Measurements from ENCODE around the gene PCIF1. TPM values are rescaled to one million over a fixed set of nuclear protein-coding genes. Genes with fewer than 3 reads are reported as not detected.

Gene PCIF1
- total and polyA plus RNA-seq, 2 donors (not counting 3 experiments of a cell fraction or from before 2014, with no cell fraction given), result 26.4 to 27.2 TPM

GRCh38 chr20:45944965-45945677, 10.6 kb downstream of the PCIF1 start:
- no peaks in the 10 kb centered on the region for H3K9me3 ChIP-seq (replicated peaks; ENCODE audit: control insufficient read depth, insufficient read depth, low read length)
- ChIA-PET CTCF (interaction anchor here (1.1 to 2.2 kb wide), 2 partner anchors 22 to 25 kb away, joined by 3 to 14 read pairs; no protein-coding TSS in a partner anchor), POLR2A (no interaction called here)
- no peaks in the 10 kb centered on the region for H3K79me2 ChIP-seq (ENCODE audit: control insufficient read depth, insufficient read depth, low read length)
- H3K36me3 ChIP-seq (ENCODE audit: control insufficient read depth in 2 of 2, extremely low read depth in 1 of 2, insufficient read depth in 2 of 2, low read length in 2 of 2), result peaks cover 11 to 76% of the 10 kb centered on the region in 2 experiments
- TF ChIP-seq CTCF (IDR thresholded peaks at IDR 0.05; ENCODE audit: extremely low read depth in 1 of 2, insufficient read depth in 1 of 2, low read depth in 1 of 2, low read length in 2 of 2) (no peak), EZH2 (IDR thresholded peaks at IDR 0.05; ENCODE audit: borderline replicate concordance, low read depth, low read length, severe bottlenecking) (no peak), MYC (IDR thresholded peaks at IDR 0.05; ENCODE audit: low read depth, low read length) (no peak), POLR2A (IDR thresholded peaks at IDR 0.05; ENCODE audit: low read depth, low read length) (no peak), FOS (IDR thresholded peaks at IDR 0.05; ENCODE audit: borderline replicate concordance, insufficient read depth, low read length) (no peak), POLR2AphosphoS5 (IDR thresholded peaks at IDR 0.05; ENCODE audit: insufficient read depth, low read depth, low read length) (no peak), MAX (IDR thresholded peaks at IDR 0.05; ENCODE audit: insufficient read depth, insufficient read length) (no peak), JUN (IDR thresholded peaks at IDR 0.05; ENCODE audit: borderline replicate concordance, insufficient read depth, insufficient read length, low read depth) (no peak), GATA2 (IDR thresholded peaks at IDR 0.05; ENCODE audit: insufficient read depth, insufficient read length, low read depth, low read length) (no peak)
- H3K9ac ChIP-seq (replicated peaks; ENCODE audit: extremely low read depth, insufficient read depth, low read length), result no peak overlapping the region
- H4K20me1 ChIP-seq (replicated peaks; ENCODE audit: control insufficient read depth, extremely low read depth, insufficient read depth, low read length), result no peaks in the 10 kb centered on the region
- no peaks in the 10 kb centered on the region for H3K4me1 ChIP-seq (ENCODE audit: control insufficient read depth, extremely low read depth, insufficient read depth, low read length)
- no peak overlapping the region for H3K4me3 ChIP-seq (replicated peaks in 1 of 3; ENCODE audit: insufficient read depth in 1 of 3, low read depth in 1 of 3, low read length in 3 of 3)
- H3K27me3 ChIP-seq (ENCODE audit: control insufficient read depth in 2 of 2, insufficient read depth in 2 of 2, low read length in 2 of 2), result no peaks in the 10 kb centered on the region
- no peak overlapping the region for H2AFZ ChIP-seq (ENCODE audit: low read depth, low read length)
- dilution Hi-C loops (cut with MboI; ENCODE audit: extremely low pct_ligation_motif_present, low sequenced_read_pairs), result no loop called here
- no peaks in the 10 kb centered on the region for H3K9me1 ChIP-seq (replicated peaks; ENCODE audit: control insufficient read depth, extremely low read depth, insufficient read depth, low read length)
- BruUV-seq (replicated peaks), result no TSS peak
- FAIRE-seq (no peak), DNase-seq (ENCODE audit: low read depth, low spot score) (no peak)
- intact Hi-C loops (cut with micrococcal nuclease), result no loop called here
- no peak overlapping the region for H3K4me2 ChIP-seq (ENCODE audit: insufficient read depth, low read length)
- H3K27ac ChIP-seq (ENCODE audit: insufficient read depth, low read depth, low read length), result no peak overlapping the region
